Fibroblast of mammary gland (primary cell): Measurements from ENCODE around the gene CACNA1C.

Experiments
- DNase-seq: peaks from one replicate; pipeline ENCODE4 v3.0.0-alpha.2; 2010; ENCODE audit warnings: low read depth
- H3K4me3 ChIP-seq: 2 replicates; pipeline ENCODE4 v1.5.1; 2011; ENCODE audit warnings: low read depth, mild to moderate bottlenecking, low read length, moderate library complexity; ENCODE audit not compliant: control insufficient read depth
- CTCF ChIP-seq: conservative IDR thresholded peaks from 2 replicates; pipeline ENCODE4 v1.5.1; 2011; ENCODE audit warnings: low read depth, low read length, inconsistent platforms; ENCODE audit not compliant: control insufficient read depth, insufficient read depth

Gene CACNA1C

GRCh38 chr12:2190085-2190484 lies 137.3 kb downstream of the CACNA1C start:
- TF ChIP-seq CTCF: no peak
- no peak overlapping the region for H3K4me3 ChIP-seq
- no peak for DNase-seq

GRCh38 chr12:2190896-2191533 lies 138.2 kb downstream of the CACNA1C start:
- no peak for DNase-seq
- no peak for TF ChIP-seq CTCF
- H3K4me3 ChIP-seq: no peak overlapping the region

GRCh38 chr12:2191534-2192153 lies 138.9 kb downstream of the CACNA1C start:
- TF ChIP-seq CTCF: no peak
- no peak for DNase-seq
- H3K4me3 ChIP-seq: no peak overlapping the region

GRCh38 chr12:2192231-2192630 lies 139.4 kb downstream of the CACNA1C start:
- no peak overlapping the region for H3K4me3 ChIP-seq
- no peak for TF ChIP-seq CTCF
- DNase-seq: no peak

GRCh38 chr12:2194060-2194459 lies 141.3 kb downstream of the CACNA1C start:
- TF ChIP-seq CTCF: no peak
- DNase-seq: no peak

GRCh38 chr12:2194571-2194970 lies 141.8 kb downstream of the CACNA1C start:
- DNase-seq: no peak
- H3K4me3 ChIP-seq: no peak overlapping the region
- TF ChIP-seq CTCF: no peak

More at GRCh38 chr12:2194060-2194459, 141.3 kb downstream of the CACNA1C start:
- no peak overlapping the region for H3K4me3 ChIP-seq
